ENCODE data around the gene TNFSF13. TPM values are rescaled to one million over a fixed set of nuclear protein-coding genes. Genes with fewer than 3 reads are reported as not detected.

The TNFSF13 gene
- total RNA-seq, 1 donor from 2014 or later = 15.3 TPM

GRCh38 chr17:7576432-7576937 is 17.9 kb downstream of the TNFSF13 start:
- Mint-ChIP-seq H3K36me3 (ENCODE audit: low read depth) (peaks cover 84% of the 10 kb centered on the region), H3K9me3 (no peaks in the 10 kb centered on the region), H3K4me3 (no peak overlapping the region), H3K27me3 (no peaks in the 10 kb centered on the region), H3K27ac (peak overlapping the region; percentile 20), H3K4me1 (peaks cover 82% of the 10 kb centered on the region)
- ChIA-PET POLR2A (interaction anchor here (0.5 to 7.9 kb wide), 7 partner anchors 8 to 322 kb away, joined by 3 to 131 read pairs (median 7); partner anchors contain the start of genes MPDU1, POLR2A, TP53 and WRAP53), CTCF (interaction anchor here (1.3 kb wide), 1 partner anchor 13 kb away, joined by 4 read pairs; no protein-coding TSS in a partner anchor)
- no peak for DNase-seq
- TF ChIP-seq, protein P1, sequence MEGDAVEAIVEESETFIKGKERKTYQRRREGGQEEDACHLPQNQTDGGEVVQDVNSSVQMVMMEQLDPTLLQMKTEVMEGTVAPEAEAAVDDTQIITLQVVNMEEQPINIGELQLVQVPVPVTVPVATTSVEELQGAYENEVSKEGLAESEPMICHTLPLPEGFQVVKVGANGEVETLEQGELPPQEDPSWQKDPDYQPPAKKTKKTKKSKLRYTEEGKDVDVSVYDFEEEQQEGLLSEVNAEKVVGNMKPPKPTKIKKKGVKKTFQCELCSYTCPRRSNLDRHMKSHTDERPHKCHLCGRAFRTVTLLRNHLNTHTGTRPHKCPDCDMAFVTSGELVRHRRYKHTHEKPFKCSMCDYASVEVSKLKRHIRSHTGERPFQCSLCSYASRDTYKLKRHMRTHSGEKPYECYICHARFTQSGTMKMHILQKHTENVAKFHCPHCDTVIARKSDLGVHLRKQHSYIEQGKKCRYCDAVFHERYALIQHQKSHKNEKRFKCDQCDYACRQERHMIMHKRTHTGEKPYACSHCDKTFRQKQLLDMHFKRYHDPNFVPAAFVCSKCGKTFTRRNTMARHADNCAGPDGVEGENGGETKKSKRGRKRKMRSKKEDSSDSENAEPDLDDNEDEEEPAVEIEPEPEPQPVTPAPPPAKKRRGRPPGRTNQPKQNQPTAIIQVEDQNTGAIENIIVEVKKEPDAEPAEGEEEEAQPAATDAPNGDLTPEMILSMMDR (IDR thresholded peaks at IDR 0.05) = no peak
- intact Hi-C loops (cut with micrococcal nuclease) = no loop called here
- no peak for ATAC-seq (ENCODE audit: low read depth)

GRCh38 chr17:7577327-7578199 is 19.0 kb downstream of the TNFSF13 start:
- POLR2A ChIA-PET = interaction anchor here (0.7 to 6.8 kb wide), 4 partner anchors 8 to 110 kb away, joined by 3 to 57 read pairs (median 3); partner anchors contain the start of genes POLR2A, TP53 and WRAP53
- CTCF ChIA-PET = no interaction called here
- Mint-ChIP-seq H3K4me3 (no peak overlapping the region), H3K27me3 (no peaks in the 10 kb centered on the region), H3K9me3 (no peaks in the 10 kb centered on the region), H3K36me3 (ENCODE audit: low read depth) (peaks cover 77% of the 10 kb centered on the region), H3K27ac (peak overlapping the region; percentile 89), H3K4me1 (peaks cover 84% of the 10 kb centered on the region)
- ATAC-seq (ENCODE audit: low read depth) (no peak), DNase-seq (no peak)
- TF ChIP-seq, protein P1 (IDR thresholded peaks at IDR 0.05) = no peak
- intact Hi-C loops (cut with micrococcal nuclease) = no loop called here

DNA sequence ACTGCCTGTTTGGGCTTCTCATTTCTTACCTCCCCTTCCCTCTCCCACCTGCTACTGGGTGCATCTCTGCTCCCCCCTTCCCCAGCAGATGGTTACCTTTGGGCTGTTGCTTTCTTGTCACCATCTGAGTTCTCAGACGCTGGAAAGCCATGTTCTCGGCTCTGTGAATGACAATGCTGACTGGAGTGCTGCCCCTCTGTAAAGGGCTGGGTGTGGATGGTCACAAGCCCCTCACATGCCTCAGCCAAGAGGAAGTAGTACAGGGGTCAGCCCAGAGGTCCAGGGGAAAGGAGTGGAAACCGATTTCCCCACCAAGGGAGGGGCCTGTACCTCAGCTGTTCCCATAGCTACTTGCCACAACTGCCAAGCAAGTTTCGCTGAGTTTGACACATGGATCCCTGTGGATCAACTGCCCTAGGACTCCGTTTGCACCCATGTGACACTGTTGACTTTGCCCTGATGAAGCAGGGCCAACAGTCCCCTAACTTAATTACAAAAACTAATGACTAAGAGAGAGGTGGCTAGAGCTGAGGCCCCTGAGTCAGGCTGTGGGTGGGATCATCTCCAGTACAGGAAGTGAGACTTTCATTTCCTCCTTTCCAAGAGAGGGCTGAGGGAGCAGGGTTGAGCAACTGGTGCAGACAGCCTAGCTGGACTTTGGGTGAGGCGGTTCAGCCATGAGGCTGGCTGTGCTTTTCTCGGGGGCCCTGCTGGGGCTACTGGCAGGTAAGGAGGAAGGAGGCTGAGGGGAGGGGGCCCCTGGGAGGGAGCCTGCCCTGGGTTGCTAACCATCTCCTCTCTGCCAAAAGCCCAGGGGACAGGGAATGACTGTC is 20.7 kb downstream of the TNFSF13 start, which contains the start of gene CD68:
CD68 (plus strand) TSS at position 638 of the 833 bp plus-strand sequence; CDS start at position 678, 40 bp downstream.
- peak within 1 kb of the TSS; percentile 89 for H3K27ac Mint-ChIP-seq
- ChIA-PET CTCF (interaction anchor here (3.5 kb wide), 1 partner anchor 10 kb away, joined by 22 read pairs; the partner anchor contains the start of gene SOX15), POLR2A (interaction anchor here (0.6 to 3.1 kb wide), 23 partner anchors 8 to 798 kb away, joined by 3 to 36 read pairs (median 5); partner anchors contain the start of genes ACAP1, FXR2, PHF23 and POLR2A)
- TF ChIP-seq, protein P1 (IDR thresholded peaks at IDR 0.05) = no peak
- peaks cover 73% of the 10 kb centered on the region for H3K36me3 Mint-ChIP-seq (ENCODE audit: low read depth)
- ATAC-seq (ENCODE audit: low read depth) (peak; percentile 75), DNase-seq (peak; percentile 61)
- H3K4me3 Mint-ChIP-seq = peak within 1 kb of the TSS; percentile 25
- no peaks in the 10 kb centered on the region for H3K27me3 Mint-ChIP-seq
- no peaks in the 10 kb centered on the region for H3K9me3 Mint-ChIP-seq
- peaks cover 90% of the 10 kb centered on the region for H3K4me1 Mint-ChIP-seq
- intact Hi-C loops (cut with micrococcal nuclease) = no loop called here

DNA sequence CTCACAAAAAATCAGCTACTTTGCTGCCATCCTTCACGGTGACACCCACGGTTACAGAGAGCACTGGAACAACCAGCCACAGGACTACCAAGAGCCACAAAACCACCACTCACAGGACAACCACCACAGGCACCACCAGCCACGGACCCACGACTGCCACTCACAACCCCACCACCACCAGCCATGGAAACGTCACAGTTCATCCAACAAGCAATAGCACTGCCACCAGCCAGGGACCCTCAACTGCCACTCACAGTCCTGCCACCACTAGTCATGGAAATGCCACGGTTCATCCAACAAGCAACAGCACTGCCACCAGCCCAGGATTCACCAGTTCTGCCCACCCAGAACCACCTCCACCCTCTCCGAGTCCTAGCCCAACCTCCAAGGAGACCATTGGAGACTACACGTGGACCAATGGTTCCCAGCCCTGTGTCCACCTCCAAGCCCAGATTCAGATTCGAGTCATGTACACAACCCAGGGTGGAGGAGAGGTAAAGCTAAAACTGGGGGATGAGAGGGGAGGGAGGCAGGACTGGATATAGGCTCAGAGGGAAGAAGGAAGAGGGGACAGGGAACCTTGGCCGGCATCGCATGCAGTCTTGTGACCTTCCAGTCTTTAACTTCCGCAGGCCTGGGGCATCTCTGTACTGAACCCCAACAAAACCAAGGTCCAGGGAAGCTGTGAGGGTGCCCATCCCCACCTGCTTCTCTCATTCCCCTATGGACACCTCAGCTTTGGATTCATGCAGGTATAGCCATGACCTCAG is 21.5 kb downstream of the TNFSF13 start:
- CTCF ChIA-PET = interaction anchor here (3.5 kb wide), 1 partner anchor 9 kb away, joined by 22 read pairs; the partner anchor contains the start of gene SOX15
- Mint-ChIP-seq H3K4me1 (peaks cover 90% of the 10 kb centered on the region), H3K9me3 (no peaks in the 10 kb centered on the region), H3K36me3 (ENCODE audit: low read depth) (peaks cover 68% of the 10 kb centered on the region), H3K27ac (peak overlapping the region; percentile 89), H3K27me3 (no peaks in the 10 kb centered on the region), H3K4me3 (peak overlapping the region; percentile 25)
- DNase-seq (no peak), ATAC-seq (ENCODE audit: low read depth) (no peak)
- TF ChIP-seq, protein P1 (IDR thresholded peaks at IDR 0.05) = no peak
- POLR2A ChIA-PET = interaction anchor here (0.6 to 3.1 kb wide), 25 partner anchors 9 to 797 kb away, joined by 3 to 36 read pairs (median 5); partner anchors contain the start of genes ACAP1, FXR2, POLR2A and SAT2
- intact Hi-C loops (cut with micrococcal nuclease) = loop anchor here (10.0 kb wide), 1 partner anchor 535 kb away; the partner anchor contains the start of gene SLC16A11

All from activated B cell treated with CpG ODN at 0.5 μM for 24 hours (primary cell).